ENCODE results near the gene EPOP. TPM values are rescaled to one million over a fixed set of nuclear protein-coding genes. Genes with fewer than 3 reads are reported as not detected.

EPOP gene
- total RNA-seq, 1 experiment from 2014 or later = 12.3 TPM

- ATAC-seq = no peak
- ChIA-PET POLR2A (interaction anchor here (1.4 kb wide), 1 partner anchor 20 kb away, joined by 5 read pairs; no protein-coding TSS in a partner anchor), CTCF (interaction anchor here (1.4 to 4.9 kb wide), 3 partner anchors 11 to 150 kb away, joined by 13 to 28 read pairs (median 13); no protein-coding TSS in a partner anchor)
- no peak for TF ChIP-seq NFE2L1 (CRISPR knock-in tag; IDR thresholded peaks at IDR 0.05)
- no peak for TF ChIP-seq ATF3 (CRISPR knock-in tag; conservative IDR thresholded peaks at IDR 0.05)
- TF ChIP-seq ZNF396 (CRISPR knock-in tag; IDR thresholded peaks at IDR 0.05; ENCODE audit: borderline replicate concordance) = no peak
- TF ChIP-seq SMAD3 (CRISPR knock-in tag; IDR thresholded peaks at IDR 0.05; ENCODE audit: borderline replicate concordance) = no peak
- TF ChIP-seq FOXP4 (CRISPR knock-in tag; IDR thresholded peaks at IDR 0.05) = no peak
- no peak for TF ChIP-seq MXD4 (CRISPR knock-in tag; IDR thresholded peaks at IDR 0.05; ENCODE audit: borderline replicate concordance)
- TF ChIP-seq CBFB (CRISPR knock-in tag; IDR thresholded peaks at IDR 0.05; ENCODE audit: low read depth) = no peak
- TF ChIP-seq IRF1 (CRISPR knock-in tag; IDR thresholded peaks at IDR 0.05) = no peak
- TF ChIP-seq SMAD4 (CRISPR knock-in tag; IDR thresholded peaks at IDR 0.05) = no peak
- TF ChIP-seq ESRRA (CRISPR knock-in tag; IDR thresholded peaks at IDR 0.05; ENCODE audit: borderline replicate concordance) = no peak
- no peak for TF ChIP-seq ATF1 (CRISPR knock-in tag; IDR thresholded peaks at IDR 0.05)
- no peak for TF ChIP-seq HMGA2 (CRISPR knock-in tag; IDR thresholded peaks at IDR 0.05)
- TF ChIP-seq GRHL2 (CRISPR knock-in tag; IDR thresholded peaks at IDR 0.05; ENCODE audit: insufficient replicate concordance, severe bottlenecking) = no peak
- TF ChIP-seq ZMAT4 (CRISPR knock-in tag; IDR thresholded peaks at IDR 0.05) = no peak
- TF ChIP-seq ZNF425 (CRISPR knock-in tag; conservative IDR thresholded peaks at IDR 0.05) = no peak
- no peak for TF ChIP-seq TEAD4 (CRISPR knock-in tag; IDR thresholded peaks at IDR 0.05)
- TF ChIP-seq ZBTB21 (CRISPR knock-in tag; IDR thresholded peaks at IDR 0.05; ENCODE audit: borderline replicate concordance) = no peak
- no peak for TF ChIP-seq ZNF423 (CRISPR knock-in tag; IDR thresholded peaks at IDR 0.05)
- no peak for TF ChIP-seq STAT6 (CRISPR knock-in tag; conservative IDR thresholded peaks at IDR 0.05; ENCODE audit: low read depth)
- peak overlapping the region; percentile 77 for H3K4me3 Mint-ChIP-seq
- 0 out of 2 replicates have a peak, but pooled peaks cover 3% of the 10 kb centered on the region for H3K36me3 Mint-ChIP-seq
- H3K27me3 Mint-ChIP-seq (ENCODE audit: low read depth) = peaks cover 61% of the 10 kb centered on the region
- DNase-seq (ENCODE audit: low spot score) = no peak
- H3K9me3 Mint-ChIP-seq = no peaks in the 10 kb centered on the region
- peaks cover 55% of the 10 kb centered on the region for H3K4me1 Mint-ChIP-seq
- H3K27ac Mint-ChIP-seq = no peak overlapping the region
Measured at GRCh38 chr17:38707678-38708351, 33.1 kb upstream of the EPOP start.
